Prostate gland (tissue), 2 donors: ENCODE results near the gene IER3.

ENCODE experiments used
- POLR2A ChIP-seq: fragments of 450-650 bp; IDR thresholded peaks from one replicate; pipeline ENCODE4 v1.6.1; 2016; ENCODE audit warnings: antibody characterized with exemption, mild to moderate bottlenecking
- POLR2AphosphoS5 ChIP-seq: sonication (generic); formaldehyde crosslinking; IDR thresholded peaks from one replicate; pipeline ENCODE4 v1.6.1; 2017; ENCODE audit warnings: antibody characterized with exemption
- TF ChIP-seq, protein P1 (sequence below), 4 experiments: fragments of 200-600 bp in 2 of 4; fragments of 450-650 bp in 2 of 4; sonication (generic) in 2 of 4; IDR thresholded peaks; 1 replicate in 3 of 4; 2 replicates in 1 of 4; pipeline ENCODE4 v1.5.1; 2016 to 2019; ENCODE audit warnings: antibody characterized with exemption in 4 of 4, mild to moderate bottlenecking in 2 of 4, moderate library complexity in 2 of 4

DNA sequence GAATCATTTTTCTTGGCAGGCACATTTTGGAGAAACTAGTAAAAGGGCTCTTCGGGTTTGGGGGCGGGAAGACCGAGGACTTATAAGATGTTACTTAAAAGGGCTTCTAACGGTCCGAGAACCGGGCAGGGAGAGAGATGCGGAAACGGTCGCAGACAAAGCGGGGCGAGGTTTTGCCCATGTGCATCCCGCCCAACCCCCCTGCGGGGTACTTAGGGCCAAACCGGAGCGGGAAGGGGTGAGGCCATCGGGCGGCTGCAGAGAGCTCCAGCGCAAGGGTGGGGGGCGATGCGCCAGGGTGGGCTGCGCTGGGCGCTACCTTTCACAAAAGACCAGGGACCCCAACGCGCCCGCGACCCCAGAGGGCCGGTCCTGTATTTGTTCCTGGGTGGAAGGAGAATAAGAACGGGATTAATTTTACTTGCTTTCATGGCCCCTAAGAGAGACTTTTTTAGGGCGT is 23.6 kb downstream of the IER3 start:
- peak; percentile 15 for TF ChIP-seq POLR2A
- TF ChIP-seq, protein P1, sequence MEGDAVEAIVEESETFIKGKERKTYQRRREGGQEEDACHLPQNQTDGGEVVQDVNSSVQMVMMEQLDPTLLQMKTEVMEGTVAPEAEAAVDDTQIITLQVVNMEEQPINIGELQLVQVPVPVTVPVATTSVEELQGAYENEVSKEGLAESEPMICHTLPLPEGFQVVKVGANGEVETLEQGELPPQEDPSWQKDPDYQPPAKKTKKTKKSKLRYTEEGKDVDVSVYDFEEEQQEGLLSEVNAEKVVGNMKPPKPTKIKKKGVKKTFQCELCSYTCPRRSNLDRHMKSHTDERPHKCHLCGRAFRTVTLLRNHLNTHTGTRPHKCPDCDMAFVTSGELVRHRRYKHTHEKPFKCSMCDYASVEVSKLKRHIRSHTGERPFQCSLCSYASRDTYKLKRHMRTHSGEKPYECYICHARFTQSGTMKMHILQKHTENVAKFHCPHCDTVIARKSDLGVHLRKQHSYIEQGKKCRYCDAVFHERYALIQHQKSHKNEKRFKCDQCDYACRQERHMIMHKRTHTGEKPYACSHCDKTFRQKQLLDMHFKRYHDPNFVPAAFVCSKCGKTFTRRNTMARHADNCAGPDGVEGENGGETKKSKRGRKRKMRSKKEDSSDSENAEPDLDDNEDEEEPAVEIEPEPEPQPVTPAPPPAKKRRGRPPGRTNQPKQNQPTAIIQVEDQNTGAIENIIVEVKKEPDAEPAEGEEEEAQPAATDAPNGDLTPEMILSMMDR (IDR thresholded peaks at IDR 0.05), result no peak
- peak; percentile 5 for TF ChIP-seq POLR2AphosphoS5
